22Rv1 (cell line): ENCODE results near the gene DNAH1.
"Not testable (repeated sequence)": the region's sequence is repeated elsewhere in the genome, so short reads cannot be mapped to it uniquely, and the experiment has no call there.

Experiments
- H3K27ac ChIP-seq: fragments of 450-650 bp; 2 replicates; pipeline ENCODE4 v1.5.1; 2017
- CTCF ChIP-seq: fragments of 450-650 bp; IDR thresholded peaks from 2 replicates; pipeline ENCODE4 v1.5.1; 2017; ENCODE audit warnings: mild to moderate bottlenecking
- ZFX ChIP-seq: fragments of 450-650 bp; IDR thresholded peaks from 2 replicates; pipeline ENCODE4 v1.6.1; 2017; ENCODE audit warnings: antibody characterized with exemption, borderline replicate concordance

DNAH1 gene

GRCh38 chr3:52333869-52334557, 17.9 kb downstream of the DNAH1 start:
- H3K27ac ChIP-seq = peak overlapping the region; percentile 33

GRCh38 chr3:52338131-52338530, 22.0 kb downstream of the DNAH1 start:
- H3K27ac ChIP-seq = not testable (repeated sequence)

More at GRCh38 chr3:52333869-52334557, 17.9 kb downstream of the DNAH1 start:
- TF ChIP-seq CTCF = no peak
- TF ChIP-seq ZFX = no peak

GRCh38 chr3:52339612-52340011, 23.5 kb downstream of the DNAH1 start:
- peak; percentile 87 for TF ChIP-seq CTCF
- no peak for TF ChIP-seq ZFX
- H3K27ac ChIP-seq = no peak overlapping the region

GRCh38 chr3:52341123-52341522, 25.0 kb downstream of the DNAH1 start:
- H3K27ac ChIP-seq = no peak overlapping the region

GRCh38 chr3:52343946-52344600, 28.0 kb downstream of the DNAH1 start:
- H3K27ac ChIP-seq = no peak overlapping the region
- TF ChIP-seq CTCF (no peak), ZFX (no peak)

More at GRCh38 chr3:52341123-52341522, 25.0 kb downstream of the DNAH1 start:
- TF ChIP-seq ZFX = no peak
- TF ChIP-seq CTCF = no peak

- TF ChIP-seq CTCF (no peak), ZFX (no peak)
- no peak overlapping the region for H3K27ac ChIP-seq
Observed at GRCh38 chr3:52345521-52346109, 29.5 kb downstream of the DNAH1 start.

- TF ChIP-seq CTCF (no peak), ZFX (no peak)
- H3K27ac ChIP-seq = no peak overlapping the region
Observed at GRCh38 chr3:52346623-52347530, 30.8 kb downstream of the DNAH1 start.
